GM12878 (cell line): ENCODE results near the gene KDM4C. TPM values are rescaled to one million over a fixed set of nuclear protein-coding genes. Genes with fewer than 3 reads are reported as not detected.

Source experiments
- BMI1 ChIP-seq: fragments of 450-650 bp; IDR thresholded peaks from 2 replicates; pipeline ENCODE4 v1.6.1; 2016; ENCODE audit warnings: mild to moderate bottlenecking, moderate library complexity, borderline replicate concordance
- CUX1 ChIP-seq: IDR thresholded peaks from 2 replicates; pipeline ENCODE4 v1.6.1; 2012; ENCODE audit warnings: improper control_type of control experiment, low read depth, low read length; ENCODE audit not compliant: insufficient replicate concordance
- MEF2B ChIP-seq: fragments of 450-650 bp; IDR thresholded peaks from 2 replicates; pipeline ENCODE4 v1.6.1; 2018; ENCODE audit warnings: mild to moderate bottlenecking, moderate library complexity; ENCODE audit not compliant: partially characterized antibody, poor library complexity, severe bottlenecking
- NR2C1 ChIP-seq: fragments of 450-650 bp; IDR thresholded peaks from 2 replicates; pipeline ENCODE4 v1.6.1; 2017; ENCODE audit warnings: antibody characterized with exemption, mild to moderate bottlenecking, moderate library complexity
- SMAD1 ChIP-seq: fragments of 450-650 bp; IDR thresholded peaks from 2 replicates; pipeline ENCODE4 v1.6.1; 2018; ENCODE audit warnings: mild to moderate bottlenecking, low read depth; ENCODE audit not compliant: partially characterized antibody
- polyA plus RNA-seq, 11 experiments: library from polyadenylated mRNA; depleted of rRNA in 4 of 11; unstranded in 6 of 11; stranded (reverse) in 5 of 11; fragments of >200 nt; fragmentation: Nextera tagmentation in 4 of 11; fragmentation: Illumina TruSeq in 1 of 11; extraction: Ambion mirVana in 4 of 11; extraction: Trizol in 1 of 11; gene quantifications; 1 replicate in 1 of 11; 2 replicates in 10 of 11; pipeline versions ENCODE4 v1.2.1 to v1.2.3, GENCODE V29; 2011 to 2016; ENCODE audit warnings: inconsistent platforms in 2 of 11, missing spikeins in 2 of 11, low read depth in 1 of 11
- total RNA-seq, 4 experiments: library from RNA; depleted of rRNA in 3 of 4; stranded (reverse); fragments of >200 nt in 3 of 4; fragmentation: Illumina TruSeq in 1 of 4; extraction: Trizol in 1 of 4; gene quantifications; 2 replicates each; pipeline versions ENCODE4 v1.2.1 to v1.2.3, GENCODE V29; 2013 to 2021
- TF ChIP-seq, protein P1 (sequence below): fragments of 150-350 bp; IDR thresholded peaks from 2 replicates; pipeline ENCODE4 v1.6.1; 2014; ENCODE audit warnings: mild to moderate bottlenecking, low read depth, low read length

Gene KDM4C
- total and polyA plus RNA-seq, 10 of the 15 experiments (the other 5 are each of a cell fraction or from before 2014, with no cell fraction given), result 6.8 to 41.2 (median 20.1) TPM

DNA sequence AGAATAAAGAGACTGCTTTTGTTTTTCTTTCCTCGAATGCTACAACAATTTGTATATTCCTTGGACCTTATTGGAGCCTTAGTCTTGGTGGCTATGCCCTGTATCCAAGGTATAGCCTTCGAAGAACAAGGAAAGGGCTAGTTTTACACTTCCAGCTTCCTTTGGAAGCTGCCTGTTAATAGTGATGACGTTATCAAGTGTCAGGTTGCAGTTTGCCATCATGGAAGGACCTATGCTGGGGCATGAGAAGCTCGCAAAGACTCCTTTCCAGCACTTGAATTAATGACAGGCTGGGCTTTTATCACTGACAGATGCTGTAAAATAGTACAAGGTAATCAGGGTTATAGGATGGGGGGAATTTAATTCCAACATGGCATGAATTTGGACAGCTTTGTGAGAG is 157.9 kb downstream of the KDM4C start (continued):
- TF ChIP-seq, protein P1, sequence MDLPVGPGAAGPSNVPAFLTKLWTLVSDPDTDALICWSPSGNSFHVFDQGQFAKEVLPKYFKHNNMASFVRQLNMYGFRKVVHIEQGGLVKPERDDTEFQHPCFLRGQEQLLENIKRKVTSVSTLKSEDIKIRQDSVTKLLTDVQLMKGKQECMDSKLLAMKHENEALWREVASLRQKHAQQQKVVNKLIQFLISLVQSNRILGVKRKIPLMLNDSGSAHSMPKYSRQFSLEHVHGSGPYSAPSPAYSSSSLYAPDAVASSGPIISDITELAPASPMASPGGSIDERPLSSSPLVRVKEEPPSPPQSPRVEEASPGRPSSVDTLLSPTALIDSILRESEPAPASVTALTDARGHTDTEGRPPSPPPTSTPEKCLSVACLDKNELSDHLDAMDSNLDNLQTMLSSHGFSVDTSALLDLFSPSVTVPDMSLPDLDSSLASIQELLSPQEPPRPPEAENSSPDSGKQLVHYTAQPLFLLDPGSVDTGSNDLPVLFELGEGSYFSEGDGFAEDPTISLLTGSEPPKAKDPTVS, result no peak
- TF ChIP-seq SMAD1 (no peak), MEF2B (no peak), BMI1 (no peak), NR2C1 (no peak), CUX1 (no peak)
